ENCODE results near the gene PRKCSH.
"Not testable (repeated sequence)": the region's sequence is repeated elsewhere in the genome, so short reads cannot be mapped to it uniquely, and the experiment has no call there.

Gene PRKCSH

GRCh38 chr19:11456659-11457058 is 21.2 kb downstream of the PRKCSH start:
- DNase-seq (ENCODE audit: low read depth) = no peak
- H3K4me3 ChIP-seq (ENCODE audit: control insufficient read depth, low read depth, low read length) = no peak overlapping the region
- TF ChIP-seq, protein P1, sequence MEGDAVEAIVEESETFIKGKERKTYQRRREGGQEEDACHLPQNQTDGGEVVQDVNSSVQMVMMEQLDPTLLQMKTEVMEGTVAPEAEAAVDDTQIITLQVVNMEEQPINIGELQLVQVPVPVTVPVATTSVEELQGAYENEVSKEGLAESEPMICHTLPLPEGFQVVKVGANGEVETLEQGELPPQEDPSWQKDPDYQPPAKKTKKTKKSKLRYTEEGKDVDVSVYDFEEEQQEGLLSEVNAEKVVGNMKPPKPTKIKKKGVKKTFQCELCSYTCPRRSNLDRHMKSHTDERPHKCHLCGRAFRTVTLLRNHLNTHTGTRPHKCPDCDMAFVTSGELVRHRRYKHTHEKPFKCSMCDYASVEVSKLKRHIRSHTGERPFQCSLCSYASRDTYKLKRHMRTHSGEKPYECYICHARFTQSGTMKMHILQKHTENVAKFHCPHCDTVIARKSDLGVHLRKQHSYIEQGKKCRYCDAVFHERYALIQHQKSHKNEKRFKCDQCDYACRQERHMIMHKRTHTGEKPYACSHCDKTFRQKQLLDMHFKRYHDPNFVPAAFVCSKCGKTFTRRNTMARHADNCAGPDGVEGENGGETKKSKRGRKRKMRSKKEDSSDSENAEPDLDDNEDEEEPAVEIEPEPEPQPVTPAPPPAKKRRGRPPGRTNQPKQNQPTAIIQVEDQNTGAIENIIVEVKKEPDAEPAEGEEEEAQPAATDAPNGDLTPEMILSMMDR (IDR thresholded peaks at IDR 0.05; ENCODE audit: control insufficient read depth, insufficient read depth, low read depth, low read length, missing control alignments) = no peak

- DNase-seq (ENCODE audit: low read depth) = no peak
Observed at GRCh38 chr19:11457115-11457514, 21.7 kb downstream of the PRKCSH start.

DNA sequence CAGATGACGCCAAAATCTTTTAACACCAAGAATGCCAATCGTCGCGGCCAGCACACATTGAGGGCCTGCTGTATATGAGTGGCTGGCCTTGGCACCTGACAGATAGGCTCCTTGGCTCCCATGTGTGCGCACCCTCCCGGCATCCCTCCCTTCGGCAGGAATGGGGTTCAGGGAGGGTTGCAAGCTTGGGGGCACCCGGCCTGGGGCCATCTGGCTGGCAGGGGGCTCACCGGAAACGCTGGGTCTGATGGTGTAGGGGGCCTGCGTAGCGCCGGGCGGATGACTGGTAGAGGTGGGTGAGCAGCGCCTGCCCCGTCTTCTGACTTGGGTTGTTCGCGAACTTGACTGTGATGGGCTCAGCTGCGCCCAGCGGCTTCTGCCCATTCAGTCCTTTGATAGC is 22.4 kb downstream of the PRKCSH start:
- no peak overlapping the region for H3K4me3 ChIP-seq (ENCODE audit: control insufficient read depth, low read depth, low read length)
- TF ChIP-seq, protein P1 (IDR thresholded peaks at IDR 0.05; ENCODE audit: control insufficient read depth, insufficient read depth, low read depth, low read length, missing control alignments) = no peak
- DNase-seq (ENCODE audit: low read depth) = no peak

More at GRCh38 chr19:11457115-11457514, 21.7 kb downstream of the PRKCSH start:
- H3K4me3 ChIP-seq (ENCODE audit: control insufficient read depth, low read depth, low read length) = no peak overlapping the region
- TF ChIP-seq, protein P1 (IDR thresholded peaks at IDR 0.05; ENCODE audit: control insufficient read depth, insufficient read depth, low read depth, low read length, missing control alignments) = no peak

GRCh38 chr19:11458236-11458900 is 22.9 kb downstream of the PRKCSH start:
- TF ChIP-seq, protein P1 (IDR thresholded peaks at IDR 0.05; ENCODE audit: control insufficient read depth, insufficient read depth, low read depth, low read length, missing control alignments) = no peak
- no peak overlapping the region for H3K4me3 ChIP-seq (ENCODE audit: control insufficient read depth, low read depth, low read length)
- DNase-seq (ENCODE audit: low read depth) = no peak

- H3K4me3 ChIP-seq (ENCODE audit: control insufficient read depth, low read depth, low read length); DNase-seq (ENCODE audit: low read depth): not testable (repeated sequence)
Observed at GRCh38 chr19:11458912-11459311, 23.5 kb downstream of the PRKCSH start.

DNA sequence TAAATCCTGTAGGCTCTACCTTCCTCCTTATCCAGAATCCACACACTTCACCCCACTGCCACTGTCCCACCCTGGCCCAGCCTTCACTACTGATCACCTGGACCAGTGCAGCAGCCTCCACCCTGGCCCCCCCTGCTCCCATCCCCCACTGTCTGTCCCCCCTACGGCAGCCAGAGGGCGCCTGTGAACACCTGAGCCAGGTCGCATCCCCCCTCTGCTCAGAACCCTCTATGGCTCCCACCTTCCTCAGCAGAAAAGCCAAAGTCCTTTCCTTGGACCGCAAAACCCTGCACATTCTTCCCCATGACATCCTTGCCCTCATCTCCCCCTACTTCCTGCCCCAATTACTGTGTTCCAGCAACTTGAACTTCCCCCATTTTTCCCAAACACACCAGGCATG is 24.8 kb downstream of the PRKCSH start:
- DNase-seq (ENCODE audit: low read depth) = no peak
- TF ChIP-seq, protein P1 (IDR thresholded peaks at IDR 0.05; ENCODE audit: control insufficient read depth, insufficient read depth, low read depth, low read length, missing control alignments) = peak; percentile 42
- H3K4me3 ChIP-seq (ENCODE audit: control insufficient read depth, low read depth, low read length) = no peak overlapping the region

- DNase-seq (ENCODE audit: low read depth) = no peak
- TF ChIP-seq, protein P1 (IDR thresholded peaks at IDR 0.05; ENCODE audit: control insufficient read depth, insufficient read depth, low read depth, low read length, missing control alignments) = no peak
- no peak overlapping the region for H3K4me3 ChIP-seq (ENCODE audit: control insufficient read depth, low read depth, low read length)
Observed at GRCh38 chr19:11461453-11461852, 26.0 kb downstream of the PRKCSH start.
